NOMO-1 treated with DMSO at 0.1 percent for 48 hours (cell line): ENCODE data around the gene ATAD1.

Source experiments
- DNase-seq: peaks from one replicate; lab custom pipeline; 2025; ENCODE audit not compliant: unreplicated experiment; lab: John Stamatoyannopoulos, UW

ATAD1 gene

GRCh38 chr10:87720665-87721064 lies 97.4 kb downstream of the ATAD1 start:
- DNase-seq, result no peak

GRCh38 chr10:87716348-87716670 lies 101.7 kb downstream of the ATAD1 start:
- DNase-seq, result no peak

GRCh38 chr10:87715552-87716347 lies 102.3 kb downstream of the ATAD1 start:
- DNase-seq, result no peak

- no peak for DNase-seq
These were observed 104.3 kb downstream of the ATAD1 start for GRCh38 chr10:87713707-87714106.

- DNase-seq, result no peak
These were observed 105.0 kb downstream of the ATAD1 start for GRCh38 chr10:87712913-87713616.

GRCh38 chr10:87707254-87707653 lies 110.8 kb downstream of the ATAD1 start:
- no peak for DNase-seq

- no peak for DNase-seq
These were observed 111.3 kb downstream of the ATAD1 start for GRCh38 chr10:87706731-87707130.

- DNase-seq, result no peak
These were observed 112.7 kb downstream of the ATAD1 start for GRCh38 chr10:87705339-87705738.

- no peak for DNase-seq
These were observed 114.3 kb downstream of the ATAD1 start for GRCh38 chr10:87703771-87704170.

GRCh38 chr10:87702973-87703294 lies 115.1 kb downstream of the ATAD1 start:
- no peak for DNase-seq

GRCh38 chr10:87702260-87702972 lies 115.6 kb downstream of the ATAD1 start:
- DNase-seq, result no peak
